ENCODE measurements around the gene CCDC85B. TPM values are rescaled to one million over a fixed set of nuclear protein-coding genes. Genes with fewer than 3 reads are reported as not detected.

CCDC85B gene
- total and polyA plus RNA-seq, 2 of the 13 experiments (the other 11 are each of a cell fraction or from before 2014, with no cell fraction given) = 8.2 to 19.5 TPM

DNA sequence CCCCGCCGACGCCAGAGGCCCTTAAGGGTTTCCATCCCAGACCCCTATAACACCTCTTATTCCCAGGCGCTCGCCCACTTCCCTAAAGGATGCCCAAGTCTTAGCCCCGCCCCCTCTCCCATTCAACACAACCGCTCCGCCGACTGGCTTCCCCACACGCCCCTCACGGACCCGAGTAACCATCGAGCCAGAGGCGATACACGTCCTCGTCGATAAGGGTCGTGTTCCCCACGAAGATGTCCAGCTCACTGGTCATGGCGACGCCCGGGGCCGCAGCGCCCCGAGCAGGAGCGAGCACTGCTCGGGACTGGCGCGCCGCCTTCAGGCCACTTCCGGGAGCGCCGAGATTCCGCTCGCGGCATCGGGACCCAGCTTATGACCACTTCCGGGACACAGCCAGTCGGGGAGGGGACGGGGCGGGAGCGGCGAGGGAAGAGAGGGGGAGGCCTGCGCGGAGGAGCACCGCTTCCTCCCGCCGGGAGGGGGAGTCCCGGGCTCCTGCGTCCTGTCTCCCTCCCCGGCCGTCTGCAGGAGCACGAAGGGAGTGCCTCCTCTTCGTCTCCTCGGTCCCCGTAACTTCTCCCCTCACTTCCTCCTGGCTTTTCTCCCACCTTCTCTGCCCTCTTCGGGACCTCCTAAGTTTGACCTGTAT lies 2.2 kb upstream of the CCDC85B start, which contains the start of gene FIBP (continued):
- TF ChIP-seq ZNF501 (CRISPR knock-in tag; IDR thresholded peaks at IDR 0.05) = peak; percentile 77
- TF ChIP-seq ZNF772 (CRISPR knock-in tag; IDR thresholded peaks at IDR 0.05) = no peak
- 0 out of 2 replicates have a peak, but pooled peaks have one; percentile 23 for TF ChIP-seq ZNF441 (CRISPR knock-in tag; IDR thresholded peaks at IDR 0.05; ENCODE audit: borderline replicate concordance)
- peak; percentile 76 for TF ChIP-seq SP4 (CRISPR knock-in tag; IDR thresholded peaks at IDR 0.05)
- TF ChIP-seq, protein P1, sequence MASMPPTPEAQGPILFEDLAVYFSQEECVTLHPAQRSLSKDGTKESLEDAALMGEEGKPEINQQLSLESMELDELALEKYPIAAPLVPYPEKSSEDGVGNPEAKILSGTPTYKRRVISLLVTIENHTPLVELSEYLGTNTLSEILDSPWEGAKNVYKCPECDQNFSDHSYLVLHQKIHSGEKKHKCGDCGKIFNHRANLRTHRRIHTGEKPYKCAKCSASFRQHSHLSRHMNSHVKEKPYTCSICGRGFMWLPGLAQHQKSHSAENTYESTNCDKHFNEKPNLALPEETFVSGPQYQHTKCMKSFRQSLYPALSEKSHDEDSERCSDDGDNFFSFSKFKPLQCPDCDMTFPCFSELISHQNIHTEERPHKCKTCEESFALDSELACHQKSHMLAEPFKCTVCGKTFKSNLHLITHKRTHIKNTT (CRISPR knock-in tag; IDR thresholded peaks at IDR 0.05) = no peak
- TF ChIP-seq PAX8 (CRISPR knock-in tag; IDR thresholded peaks at IDR 0.05; ENCODE audit: borderline replicate concordance) = no peak
- no peak; the same call in 1 of the 2 replicates for TF ChIP-seq ZNF850 (CRISPR knock-in tag; conservative IDR thresholded peaks at IDR 0.05)
- TF ChIP-seq, protein P2, sequence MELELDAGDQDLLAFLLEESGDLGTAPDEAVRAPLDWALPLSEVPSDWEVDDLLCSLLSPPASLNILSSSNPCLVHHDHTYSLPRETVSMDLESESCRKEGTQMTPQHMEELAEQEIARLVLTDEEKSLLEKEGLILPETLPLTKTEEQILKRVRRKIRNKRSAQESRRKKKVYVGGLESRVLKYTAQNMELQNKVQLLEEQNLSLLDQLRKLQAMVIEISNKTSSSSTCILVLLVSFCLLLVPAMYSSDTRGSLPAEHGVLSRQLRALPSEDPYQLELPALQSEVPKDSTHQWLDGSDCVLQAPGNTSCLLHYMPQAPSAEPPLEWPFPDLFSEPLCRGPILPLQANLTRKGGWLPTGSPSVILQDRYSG (CRISPR knock-in tag; IDR thresholded peaks at IDR 0.05) = no peak
- no peak for TF ChIP-seq ZNF552 (CRISPR knock-in tag; IDR thresholded peaks at IDR 0.05; ENCODE audit: borderline replicate concordance)
- TF ChIP-seq GATA4 (IDR thresholded peaks at IDR 0.05; ENCODE audit: borderline replicate concordance, low read depth) = peak; percentile 77; the same call in 1 of the 2 replicates
- peak; percentile 83 for TF ChIP-seq FOXK1 (CRISPR knock-in tag; IDR thresholded peaks at IDR 0.05; ENCODE audit: borderline replicate concordance, low read depth)
- peak; percentile 83 for TF ChIP-seq ATF7-NPFF (CRISPR knock-in tag; IDR thresholded peaks at IDR 0.05; ENCODE audit: low read depth)
- TF ChIP-seq, protein P3, sequence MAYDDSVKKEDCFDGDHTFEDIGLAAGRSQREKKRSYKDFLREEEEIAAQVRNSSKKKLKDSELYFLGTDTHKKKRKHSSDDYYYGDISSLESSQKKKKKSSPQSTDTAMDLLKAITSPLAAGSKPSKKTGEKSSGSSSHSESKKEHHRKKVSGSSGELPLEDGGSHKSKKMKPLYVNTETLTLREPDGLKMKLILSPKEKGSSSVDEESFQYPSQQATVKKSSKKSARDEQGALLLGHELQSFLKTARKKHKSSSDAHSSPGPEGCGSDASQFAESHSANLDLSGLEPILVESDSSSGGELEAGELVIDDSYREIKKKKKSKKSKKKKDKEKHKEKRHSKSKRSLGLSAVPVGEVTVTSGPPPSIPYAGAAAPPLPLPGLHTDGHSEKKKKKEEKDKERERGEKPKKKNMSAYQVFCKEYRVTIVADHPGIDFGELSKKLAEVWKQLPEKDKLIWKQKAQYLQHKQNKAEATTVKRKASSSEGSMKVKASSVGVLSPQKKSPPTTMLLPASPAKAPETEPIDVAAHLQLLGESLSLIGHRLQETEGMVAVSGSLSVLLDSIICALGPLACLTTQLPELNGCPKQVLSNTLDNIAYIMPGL (CRISPR knock-in tag; IDR thresholded peaks at IDR 0.05; ENCODE audit: borderline replicate concordance in 1 of 2, low read depth in 1 of 2) = peak; percentile 96 to 97
- TF ChIP-seq, protein P4, sequence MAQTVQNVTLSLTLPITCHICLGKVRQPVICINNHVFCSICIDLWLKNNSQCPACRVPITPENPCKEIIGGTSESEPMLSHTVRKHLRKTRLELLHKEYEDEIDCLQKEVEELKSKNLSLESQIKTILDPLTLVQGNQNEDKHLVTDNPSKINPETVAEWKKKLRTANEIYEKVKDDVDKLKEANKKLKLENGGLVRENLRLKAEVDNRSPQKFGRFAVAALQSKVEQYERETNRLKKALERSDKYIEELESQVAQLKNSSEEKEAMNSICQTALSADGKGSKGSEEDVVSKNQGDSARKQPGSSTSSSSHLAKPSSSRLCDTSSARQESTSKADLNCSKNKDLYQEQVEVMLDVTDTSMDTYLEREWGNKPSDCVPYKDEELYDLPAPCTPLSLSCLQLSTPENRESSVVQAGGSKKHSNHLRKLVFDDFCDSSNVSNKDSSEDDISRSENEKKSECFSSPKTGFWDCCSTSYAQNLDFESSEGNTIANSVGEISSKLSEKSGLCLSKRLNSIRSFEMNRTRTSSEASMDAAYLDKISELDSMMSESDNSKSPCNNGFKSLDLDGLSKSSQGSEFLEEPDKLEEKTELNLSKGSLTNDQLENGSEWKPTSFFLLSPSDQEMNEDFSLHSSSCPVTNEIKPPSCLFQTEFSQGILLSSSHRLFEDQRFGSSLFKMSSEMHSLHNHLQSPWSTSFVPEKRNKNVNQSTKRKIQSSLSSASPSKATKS (CRISPR knock-in tag; IDR thresholded peaks at IDR 0.05) = no peak
- TF ChIP-seq GZF1 (CRISPR knock-in tag; IDR thresholded peaks at IDR 0.05) = no peak
- no peak for TF ChIP-seq SIX1 (CRISPR knock-in tag; IDR thresholded peaks at IDR 0.05; ENCODE audit: borderline replicate concordance)
- TF ChIP-seq, protein P5, sequence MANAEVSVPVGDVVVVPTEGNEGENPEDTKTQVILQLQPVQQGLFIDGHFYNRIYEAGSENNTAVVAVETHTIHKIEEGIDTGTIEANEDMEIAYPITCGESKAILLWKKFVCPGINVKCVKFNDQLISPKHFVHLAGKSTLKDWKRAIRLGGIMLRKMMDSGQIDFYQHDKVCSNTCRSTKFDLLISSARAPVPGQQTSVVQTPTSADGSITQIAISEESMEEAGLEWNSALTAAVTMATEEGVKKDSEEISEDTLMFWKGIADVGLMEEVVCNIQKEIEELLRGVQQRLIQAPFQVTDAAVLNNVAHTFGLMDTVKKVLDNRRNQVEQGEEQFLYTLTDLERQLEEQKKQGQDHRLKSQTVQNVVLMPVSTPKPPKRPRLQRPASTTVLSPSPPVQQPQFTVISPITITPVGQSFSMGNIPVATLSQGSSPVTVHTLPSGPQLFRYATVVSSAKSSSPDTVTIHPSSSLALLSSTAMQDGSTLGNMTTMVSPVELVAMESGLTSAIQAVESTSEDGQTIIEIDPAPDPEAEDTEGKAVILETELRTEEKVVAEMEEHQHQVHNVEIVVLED (CRISPR knock-in tag; IDR thresholded peaks at IDR 0.05; ENCODE audit: borderline replicate concordance) = peak; percentile 72; the same call in 1 of the 2 replicates
- no peak for TF ChIP-seq BRD4 (CRISPR knock-in tag; IDR thresholded peaks at IDR 0.05)
- TF ChIP-seq ZNF230 (CRISPR knock-in tag; IDR thresholded peaks at IDR 0.05) = no peak
- TF ChIP-seq NFATC3 (CRISPR knock-in tag; IDR thresholded peaks at IDR 0.05) = no peak
- TF ChIP-seq RARG (CRISPR knock-in tag; IDR thresholded peaks at IDR 0.05; ENCODE audit: low read depth) = no peak
- TF ChIP-seq ZSCAN25 (CRISPR knock-in tag; IDR thresholded peaks at IDR 0.05) = no peak

Measured in HepG2 (cell line).